T-cell (primary cell): Measurements from ENCODE around the gene GCNA. TPM values are rescaled to one million over a fixed set of nuclear protein-coding genes. Genes with fewer than 3 reads are reported as not detected.

Experiments
- ATAC-seq, 4 experiments: fragments of 200-7000 bp in 3 of 4; fragments of 150-1000 bp in 1 of 4; cut with Tn5 transposase; replicated peaks in 1 of 4; 1 replicate in 3 of 4; 2 replicates in 1 of 4; pipeline ENCODE4 v1.10.0; 2021; ENCODE audit warnings: moderate library complexity in 3 of 4, mild to moderate bottlenecking in 2 of 4, moderate number of reproducible peaks in 1 of 4
- CTCF ChIA-PET, 2 donors: fragments of 300-600 bp; sonication (Branson Sonifier 250); formaldehyde crosslinking; loops; one replicate each; lab custom pipeline; 2022; ENCODE audit warnings: antibody characterized with exemption in 2 of 2; lab: Charles Lee
- POLR2A ChIA-PET, 2 donors: fragments of 300-600 bp; sonication (Branson Sonifier 250); formaldehyde crosslinking; loops; one replicate each; lab custom pipeline; 2022; ENCODE audit warnings: antibody characterized with exemption in 2 of 2; lab: Charles Lee
- DNase-seq, 35 experiments: peaks; one replicate each; pipeline versions ENCODE4 v3.0.0 to v3.0.0-alpha.2; 2013 to 2023
- H3K27ac ChIP-seq: one replicate; pipeline ENCODE4 v1.5.1; 2013; ENCODE audit warnings: low read length
- H3K27me3 ChIP-seq, 2 experiments: replicated peaks in 1 of 2; 1 replicate in 1 of 2; 2 replicates in 1 of 2; pipeline versions ENCODE4 v1.6.1 to v1.7.0; 2013; ENCODE audit warnings: low read length in 1 of 2, mixed read lengths in 1 of 2; ENCODE audit not compliant: control insufficient read depth in 2 of 2, insufficient read depth in 2 of 2; ENCODE audit errors: extremely low read depth in 1 of 2
- H3K36me3 ChIP-seq, 2 donors: 1 replicate in 1 of 2; 2 replicates in 1 of 2; pipeline versions ENCODE4 v1.6.1 to v1.7.0; 2013; ENCODE audit warnings: low read length in 1 of 2; ENCODE audit not compliant: control insufficient read depth in 2 of 2, insufficient read depth in 1 of 2; ENCODE audit errors: extremely low read depth in 1 of 2
- H3K4me1 ChIP-seq, 2 experiments: 1 replicate in 1 of 2; 2 replicates in 1 of 2; pipeline versions ENCODE4 v1.6.1 to v1.7.0; 2013; ENCODE audit warnings: low read length in 2 of 2, mixed read lengths in 1 of 2; ENCODE audit not compliant: insufficient read depth in 2 of 2, control insufficient read depth in 1 of 2; ENCODE audit errors: extremely low read depth in 1 of 2
- H3K4me3 ChIP-seq, 2 donors: 1 replicate in 1 of 2; 2 replicates in 1 of 2; pipeline versions ENCODE4 v1.5.1 to v1.7.0; 2013; ENCODE audit warnings: mild to moderate bottlenecking in 2 of 2, low read length in 1 of 2, moderate library complexity in 1 of 2; ENCODE audit not compliant: control insufficient read depth in 1 of 2; ENCODE audit errors: extremely low read depth in 1 of 2
- H3K9me3 ChIP-seq: 2 replicates; pipeline ENCODE4 v1.7.0; 2013
- H3K27ac Mint-ChIP-seq, 2 donors: one replicate each; pipeline ENCODE4 v1.8.0; 2020 to 2021; ENCODE audit warnings: mild to moderate bottlenecking in 2 of 2, mixed read lengths in 2 of 2
- H3K27me3 Mint-ChIP-seq, 2 donors: one replicate each; pipeline ENCODE4 v1.8.0; 2021 to 2022; ENCODE audit warnings: mixed read lengths in 2 of 2
- H3K36me3 Mint-ChIP-seq: one replicate; pipeline ENCODE4 v1.8.0; 2021; ENCODE audit warnings: mixed read lengths
- H3K4me1 Mint-ChIP-seq, 3 donors: one replicate each; pipeline ENCODE4 v1.8.0; 2020 to 2022; ENCODE audit warnings: mixed read lengths in 3 of 3, mild to moderate bottlenecking in 1 of 3
- H3K4me3 Mint-ChIP-seq, 3 donors: one replicate each; pipeline ENCODE4 v1.8.0; 2020 to 2022; ENCODE audit warnings: mild to moderate bottlenecking in 3 of 3, mixed read lengths in 3 of 3, moderate library complexity in 3 of 3
- H3K9me3 Mint-ChIP-seq, 3 donors: one replicate each; pipeline ENCODE4 v1.8.0; 2020 to 2022; ENCODE audit warnings: mixed read lengths in 3 of 3
- WGBS: methylation state at CpG from one replicate; pipeline ENCODE4 v1.1.5; 2013; ENCODE audit warnings: missing lambda C conversion rate; ENCODE audit not compliant: insufficient coverage; 5-methylcytosine and 5-hydroxymethylcytosine counted together
- total RNA-seq, 35 experiments: library from RNA in 6 of 35; stranded (reverse) in 6 of 35; fragments of 120-200 nt in 1 of 35; gene quantifications; one replicate each; pipeline versions ENCODE4 v1.2.1 to v1.2.4 and lab custom pipeline; 2013 to 2026

Gene GCNA
- total RNA-seq, 5 donors from 2014 or later (not counting 1 experiment from before 2014, with no cell fraction given) = 5.2 to 8.6 (median 5.6) TPM

DNA sequence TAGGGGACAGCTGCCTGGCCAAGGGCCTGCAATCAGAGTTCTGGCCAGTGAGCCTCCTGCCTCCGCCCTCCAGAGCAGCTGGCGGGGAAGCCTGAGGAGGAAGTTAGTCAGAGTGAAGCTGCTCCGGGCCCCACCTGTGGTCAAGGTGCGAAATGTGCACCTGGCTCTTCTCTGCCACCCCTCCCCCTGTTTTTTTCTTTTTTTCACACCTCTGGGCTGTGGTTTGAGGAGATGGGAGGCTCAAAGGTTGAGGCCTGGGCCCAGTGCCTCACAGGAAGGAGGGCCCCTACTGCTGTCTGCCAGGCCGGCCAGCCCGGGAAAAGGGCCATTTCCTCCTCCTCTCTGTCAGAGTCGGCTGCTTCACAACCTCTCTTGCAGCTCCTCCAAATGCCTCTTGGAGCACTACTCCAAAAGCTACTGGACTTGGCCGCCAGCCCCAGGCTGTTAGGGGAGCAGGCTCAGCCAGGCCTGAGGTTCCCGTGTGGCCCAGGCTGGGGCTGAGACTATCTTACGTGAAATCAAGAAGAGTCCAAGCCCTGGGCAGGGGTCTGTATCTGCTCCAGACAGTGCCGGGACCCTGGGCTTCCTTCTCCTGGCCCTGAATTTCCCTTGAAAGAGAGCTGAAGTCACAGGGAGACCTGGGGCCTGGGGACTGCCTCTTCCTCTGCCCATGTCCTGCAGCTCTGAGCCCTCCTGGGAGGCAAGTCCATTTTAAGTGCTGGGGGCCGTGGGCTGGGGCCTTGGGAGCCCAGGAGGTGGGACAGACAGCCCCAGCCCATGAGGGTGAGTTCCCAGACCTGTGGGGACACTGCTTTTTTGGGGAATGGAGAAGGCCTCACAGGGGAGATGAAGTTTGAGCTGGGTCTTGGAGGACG is 44.6 kb downstream of the GCNA start:
- H3K4me3 ChIP-seq = peak overlapping the region in 1 of 2 donors; percentile 26
- 27% methylated on average over 6 of the region's 13 CpGs for WGBS
- POLR2A ChIA-PET = interaction anchor here in 1 of 2 donors (0.6 kb wide), 1 partner anchor 114 kb away, joined by 3 read pairs; no protein-coding TSS in a partner anchor

DNA sequence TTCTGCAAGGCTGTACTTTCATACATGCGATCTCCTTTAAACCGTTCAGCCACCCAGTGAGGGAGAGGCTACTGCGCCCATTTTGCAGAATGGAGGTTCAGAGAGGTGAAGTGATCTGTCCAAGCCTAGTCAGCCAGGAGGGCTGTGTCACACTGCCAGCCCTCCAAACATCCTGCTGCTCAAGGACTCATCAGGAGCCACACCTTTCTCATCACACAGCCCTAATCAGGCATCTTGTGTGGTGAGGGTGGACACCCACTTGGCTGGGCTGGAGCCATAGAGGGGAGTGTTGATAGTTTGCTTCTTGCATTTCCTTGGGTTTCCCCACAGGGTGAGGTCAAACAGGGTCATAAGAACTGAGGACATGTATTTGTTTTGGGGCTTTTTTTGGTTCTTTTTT is 45.5 kb downstream of the GCNA start:
- Mint-ChIP-seq H3K27me3 (no peaks in the 10 kb centered on the region), H3K9me3 (no peaks in the 10 kb centered on the region), H3K4me3 (peak overlapping the region in 2 of 3 donors; percentile 47 to 74), H3K36me3 (no peaks in the 10 kb centered on the region), H3K4me1 (peaks cover 53 to 59% (median 54%) of the 10 kb centered on the region in 3 donors), H3K27ac (peak overlapping the region; percentile 91 to 95)
- Histone ChIP-seq H3K4me3 (no peak overlapping the region), H3K4me1 (peaks cover 3 to 68% of the 10 kb centered on the region in 2 experiments), H3K9me3 (no peaks in the 10 kb centered on the region), H3K27ac (peak overlapping the region; percentile 92), H3K27me3 (no peaks in the 10 kb centered on the region), H3K36me3 (no peaks in the 10 kb centered on the region)
- POLR2A ChIA-PET = no interaction called here
- ATAC-seq = no peak
- WGBS = no CpG with 5 or more reads among the region's 3 CpGs
- CTCF ChIA-PET = interaction anchor here in 1 of 2 donors (0.5 to 1.7 kb wide), 3 partner anchors 13 to 521 kb away, joined by 3 to 5 read pairs (median 3); no protein-coding TSS in a partner anchor
- DNase-seq = peak in 1 of 35 experiments; percentile 59

More for the DNA sequence above, 44.6 kb downstream of the GCNA start:
- ATAC-seq (peak; percentile 66 to 73 (median 71)), DNase-seq (peak; percentile 40 to 80 (median 59))
- Mint-ChIP-seq H3K4me3 (peak overlapping the region; percentile 34 to 74 (median 62)), H3K4me1 (peaks cover 62 to 66% (median 63%) of the 10 kb centered on the region in 3 donors), H3K27me3 (no peaks in the 10 kb centered on the region), H3K36me3 (no peaks in the 10 kb centered on the region), H3K27ac (peak overlapping the region; percentile 91 to 95), H3K9me3 (no peaks in the 10 kb centered on the region)
- CTCF ChIA-PET = interaction anchor here in 1 of 2 donors (0.5 to 1.7 kb wide), 6 partner anchors 11 to 522 kb away, joined by 3 to 5 read pairs (median 3); no protein-coding TSS in a partner anchor
- H3K36me3 ChIP-seq = no peaks in the 10 kb centered on the region
- H3K4me1 ChIP-seq = peaks cover 3 to 78% of the 10 kb centered on the region in 2 experiments
- no peaks in the 10 kb centered on the region for H3K9me3 ChIP-seq
- peak overlapping the region; percentile 92 for H3K27ac ChIP-seq
- no peaks in the 10 kb centered on the region for H3K27me3 ChIP-seq

DNA sequence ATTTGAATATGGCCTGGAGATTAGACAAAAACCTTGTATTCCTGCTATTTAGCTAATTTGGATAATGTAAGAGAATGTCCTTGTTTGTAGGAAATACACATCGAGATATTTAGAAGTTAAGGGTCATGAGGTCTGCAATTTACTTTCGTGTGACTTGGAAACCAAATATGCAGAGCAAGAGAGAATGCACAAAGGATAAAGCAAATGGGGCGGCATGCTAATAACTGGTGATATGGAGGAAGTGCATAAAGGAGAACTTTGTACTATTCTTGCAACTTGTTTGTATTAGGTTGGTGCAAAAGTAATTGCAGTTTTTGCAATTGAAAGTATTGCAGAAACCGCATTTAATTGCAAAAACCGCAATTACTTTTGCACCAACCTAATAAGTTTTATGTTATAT is 47.2 kb downstream of the GCNA start:
- no peak overlapping the region for H3K4me3 Mint-ChIP-seq
- no peaks in the 10 kb centered on the region for H3K36me3 Mint-ChIP-seq
- H3K27me3 Mint-ChIP-seq = no peaks in the 10 kb centered on the region
- Histone ChIP-seq H3K27ac (no peak overlapping the region), H3K36me3 (no peaks in the 10 kb centered on the region), H3K4me1 (peaks cover 0 to 59% of the 10 kb centered on the region in 2 experiments), H3K27me3 (no peaks in the 10 kb centered on the region), H3K9me3 (no peaks in the 10 kb centered on the region), H3K4me3 (no peak overlapping the region)
- ChIA-PET CTCF (no interaction called here), POLR2A (no interaction called here)
- no peak for ATAC-seq
- peaks cover 43 to 50% (median 43%) of the 10 kb centered on the region in 3 donors for H3K4me1 Mint-ChIP-seq
- DNase-seq = no peak
- WGBS = 100% methylated on average over 1 of the region's 5 CpGs
- H3K27ac Mint-ChIP-seq = no peak overlapping the region
- no peaks in the 10 kb centered on the region for H3K9me3 Mint-ChIP-seq

DNA sequence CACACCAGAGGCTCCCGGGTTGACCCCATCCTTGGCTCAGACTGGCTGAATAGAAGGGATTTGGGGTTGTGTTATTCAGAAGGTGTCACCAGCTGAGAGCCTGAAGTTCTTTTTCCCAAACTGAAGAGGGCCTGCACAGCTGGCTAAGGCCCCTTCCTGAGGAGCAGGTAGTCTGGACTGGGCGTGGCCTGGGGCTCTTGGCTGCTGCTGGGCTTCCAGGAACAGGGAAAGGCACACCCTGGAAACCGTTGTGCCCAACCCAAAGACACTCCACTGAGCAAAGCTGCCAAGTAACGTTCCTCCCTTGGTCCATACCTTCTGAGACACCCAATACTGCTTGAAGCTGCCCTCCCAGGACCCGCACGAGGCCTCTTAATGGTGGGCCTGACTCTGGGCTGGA is 48.3 kb downstream of the GCNA start:
- H3K4me1 ChIP-seq = peaks cover 0 to 51% of the 10 kb centered on the region in 2 experiments
- no peaks in the 10 kb centered on the region for H3K9me3 ChIP-seq
- ATAC-seq (no peak), DNase-seq (no peak)
- CTCF ChIA-PET = no interaction called here
- 100% methylated on average over 2 of the region's 6 CpGs for WGBS
- Mint-ChIP-seq H3K36me3 (no peaks in the 10 kb centered on the region), H3K9me3 (no peaks in the 10 kb centered on the region), H3K27me3 (no peaks in the 10 kb centered on the region), H3K4me3 (no peak overlapping the region), H3K27ac (no peak overlapping the region), H3K4me1 (peaks cover 34 to 43% (median 35%) of the 10 kb centered on the region in 3 donors)
- no peak overlapping the region for H3K27ac ChIP-seq
- POLR2A ChIA-PET = interaction anchor here in 1 of 2 donors (0.5 kb wide), 1 partner anchor 15 kb away, joined by 5 read pairs; no protein-coding TSS in a partner anchor
- H3K36me3 ChIP-seq = no peaks in the 10 kb centered on the region
- H3K27me3 ChIP-seq = no peaks in the 10 kb centered on the region
- H3K4me3 ChIP-seq = no peak overlapping the region

DNA sequence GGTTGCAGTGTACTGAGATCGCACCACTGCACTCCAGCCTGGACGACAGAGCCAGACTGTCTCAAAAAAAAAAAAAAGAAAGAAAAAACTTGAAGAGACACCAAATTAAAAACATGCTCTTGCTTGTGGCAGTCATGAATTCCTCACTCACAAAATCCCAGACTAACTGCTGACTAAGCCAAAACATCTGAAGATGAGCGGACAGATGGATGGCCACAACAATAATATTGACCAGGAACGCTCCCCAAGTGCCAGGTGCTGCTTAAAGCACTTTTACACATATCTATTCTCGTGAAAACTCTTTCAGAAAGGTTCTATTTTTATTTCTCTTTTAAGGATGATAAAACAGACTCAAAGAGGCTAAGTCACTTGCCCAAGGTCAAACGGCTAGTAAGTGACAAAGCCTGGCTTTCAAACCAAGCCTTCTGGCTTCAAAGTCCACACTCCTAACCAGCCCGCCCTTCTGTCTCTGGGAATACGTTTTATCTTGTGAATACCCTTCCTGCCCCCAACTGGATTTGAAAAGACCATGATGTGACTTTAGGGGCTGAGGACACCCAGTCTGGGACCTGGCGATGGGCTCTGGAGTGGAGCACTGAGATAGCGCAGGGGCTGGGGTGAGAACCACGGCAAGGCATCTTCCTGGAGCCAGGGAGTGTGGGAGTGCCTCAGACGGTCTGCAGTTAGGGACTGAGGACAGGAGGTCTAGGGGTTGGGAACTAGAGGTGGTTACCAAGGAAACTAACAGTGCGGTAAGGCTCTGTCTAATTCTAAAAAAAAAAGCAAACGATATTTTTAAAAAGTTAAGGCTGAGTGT is 49.6 kb downstream of the GCNA start:
- Mint-ChIP-seq H3K27ac (no peak overlapping the region), H3K4me1 (peaks cover 21 to 31% (median 22%) of the 10 kb centered on the region in 3 donors), H3K27me3 (peaks cover 0 to 5% of the 10 kb centered on the region in 2 donors), H3K36me3 (no peaks in the 10 kb centered on the region), H3K9me3 (no peaks in the 10 kb centered on the region), H3K4me3 (no peak overlapping the region)
- H3K27me3 ChIP-seq = no peaks in the 10 kb centered on the region
- CTCF ChIA-PET = no interaction called here
- ATAC-seq = no peak
- H3K9me3 ChIP-seq = no peaks in the 10 kb centered on the region
- no peak overlapping the region for H3K27ac ChIP-seq
- no peaks in the 10 kb centered on the region for H3K36me3 ChIP-seq
- H3K4me1 ChIP-seq = peaks cover 0 to 39% of the 10 kb centered on the region in 2 experiments
- POLR2A ChIA-PET = no interaction called here
- no peak overlapping the region for H3K4me3 ChIP-seq
- no peak for DNase-seq
- no CpG with 5 or more reads among the region's 14 CpGs for WGBS

DNA sequence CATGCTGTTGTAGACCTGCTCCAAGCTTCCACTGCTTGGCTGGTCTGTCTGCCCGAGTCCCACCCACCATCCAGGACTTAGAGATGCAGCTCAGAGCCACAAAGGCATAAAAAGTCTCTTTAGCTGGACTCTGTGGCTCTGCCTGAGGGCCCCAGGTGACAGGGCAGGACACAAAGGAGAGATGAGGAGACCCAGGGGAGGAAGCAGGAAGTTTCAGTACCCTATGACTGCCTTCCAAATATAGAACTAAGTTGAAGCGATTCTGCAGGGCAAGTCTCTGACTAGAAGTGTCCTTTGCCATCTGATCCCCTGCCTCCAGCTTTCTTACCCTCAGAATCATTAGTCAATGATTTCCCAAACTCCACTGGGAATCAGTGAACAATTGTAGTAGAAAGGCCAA is 51.2 kb downstream of the GCNA start:
- ATAC-seq = no peak
- H3K36me3 ChIP-seq = no peaks in the 10 kb centered on the region

More for the DNA sequence above, 51.2 kb downstream of the GCNA start:
- no peak overlapping the region for H3K27ac Mint-ChIP-seq
- H3K4me1 Mint-ChIP-seq = peaks cover 7 to 16% (median 7%) of the 10 kb centered on the region in 3 donors
- H3K4me3 ChIP-seq = no peak overlapping the region
- H3K4me3 Mint-ChIP-seq = no peak overlapping the region
- no peak for DNase-seq
- H3K27me3 ChIP-seq = no peaks in the 10 kb centered on the region
- no peaks in the 10 kb centered on the region for H3K36me3 Mint-ChIP-seq
- no CpG with 5 or more reads among the region's 2 CpGs for WGBS
- H3K27ac ChIP-seq = no peak overlapping the region
- POLR2A ChIA-PET = no interaction called here
- H3K27me3 Mint-ChIP-seq = peaks cover 0 to 5% of the 10 kb centered on the region in 2 donors
- H3K9me3 ChIP-seq = no peaks in the 10 kb centered on the region
- peaks cover 0 to 23% of the 10 kb centered on the region in 2 experiments for H3K4me1 ChIP-seq
- H3K9me3 Mint-ChIP-seq = no peaks in the 10 kb centered on the region
- CTCF ChIA-PET = no interaction called here
